Tibial nerve (tissue), 4 donors: ENCODE data around the gene LRP1. TPM values are rescaled to one million over a fixed set of nuclear protein-coding genes. Genes with fewer than 3 reads are reported as not detected.
A peak's percentile ranks its signal among the peaks of the same experiment; 100 is the strongest.

Experiments used
- DNase-seq, 2 donors: peaks; one replicate each; pipeline ENCODE4 v3.0.0-alpha.2; 2019; ENCODE audit warnings: low spot score in 2 of 2
- H3K27ac ChIP-seq, 4 donors: fragments of 200-600 bp; sonication (generic) in 3 of 4; one replicate each; pipeline ENCODE4 v1.5.1; 2017 to 2019; ENCODE audit warnings: mild to moderate bottlenecking in 1 of 4
- H3K27me3 ChIP-seq, 2 donors: fragments of 200-600 bp; sonication (generic) in 1 of 2; one replicate each; pipeline versions ENCODE4 v1.5.1 to v1.6.0; 2017 to 2019
- H3K36me3 ChIP-seq, 3 donors: fragments of 200-600 bp; sonication (generic); one replicate each; pipeline ENCODE4 v1.5.1; 2018 to 2019
- H3K4me1 ChIP-seq, 4 donors: fragments of 200-600 bp; sonication (generic) in 3 of 4; one replicate each; pipeline ENCODE4 v1.5.1; 2017 to 2019
- H3K4me3 ChIP-seq, 4 donors: fragments of 200-600 bp; sonication (generic) in 3 of 4; one replicate each; pipeline ENCODE4 v1.5.1; 2017 to 2019; ENCODE audit warnings: mild to moderate bottlenecking in 1 of 4, moderate library complexity in 1 of 4
- H3K9me3 ChIP-seq, 4 donors: fragments of 200-600 bp; sonication (generic) in 3 of 4; one replicate each; pipeline ENCODE4 v1.5.1; 2017 to 2019
- EP300 ChIP-seq, 2 donors: sonication (generic); formaldehyde crosslinking; IDR thresholded peaks; one replicate each; pipeline ENCODE4 v1.6.1; 2017; ENCODE audit warnings: antibody characterized with exemption in 2 of 2, mild to moderate bottlenecking in 1 of 2
- POLR2A ChIP-seq, 2 donors: fragments of 450-650 bp; IDR thresholded peaks; one replicate each; pipeline ENCODE4 v1.6.1; 2017; ENCODE audit warnings: antibody characterized with exemption in 2 of 2, mild to moderate bottlenecking in 2 of 2, moderate library complexity in 2 of 2
- WGBS, 2 donors: methylation state at CpG; one replicate each; pipeline ENCODE4 v1.1.5; 2018; 5-methylcytosine and 5-hydroxymethylcytosine counted together
- total RNA-seq, 4 donors: library from RNA; depleted of rRNA; stranded (reverse); fragments of >200 nt; gene quantifications; one replicate each; pipeline ENCODE4 v1.1.0, GENCODE V29; 2016
- TF ChIP-seq, protein P1 (sequence below), 5 experiments: fragments of 200-600 bp in 3 of 5; fragments of 450-650 bp in 2 of 5; sonication (generic) in 3 of 5; IDR thresholded peaks; one replicate each; pipeline ENCODE4 v1.5.1; 2016 to 2019; ENCODE audit warnings: antibody characterized with exemption in 5 of 5, mild to moderate bottlenecking in 3 of 5, moderate library complexity in 2 of 5

Gene LRP1
- total RNA-seq, 4 donors from 2014 or later = 410 to 653 (median 527) TPM

DNA sequence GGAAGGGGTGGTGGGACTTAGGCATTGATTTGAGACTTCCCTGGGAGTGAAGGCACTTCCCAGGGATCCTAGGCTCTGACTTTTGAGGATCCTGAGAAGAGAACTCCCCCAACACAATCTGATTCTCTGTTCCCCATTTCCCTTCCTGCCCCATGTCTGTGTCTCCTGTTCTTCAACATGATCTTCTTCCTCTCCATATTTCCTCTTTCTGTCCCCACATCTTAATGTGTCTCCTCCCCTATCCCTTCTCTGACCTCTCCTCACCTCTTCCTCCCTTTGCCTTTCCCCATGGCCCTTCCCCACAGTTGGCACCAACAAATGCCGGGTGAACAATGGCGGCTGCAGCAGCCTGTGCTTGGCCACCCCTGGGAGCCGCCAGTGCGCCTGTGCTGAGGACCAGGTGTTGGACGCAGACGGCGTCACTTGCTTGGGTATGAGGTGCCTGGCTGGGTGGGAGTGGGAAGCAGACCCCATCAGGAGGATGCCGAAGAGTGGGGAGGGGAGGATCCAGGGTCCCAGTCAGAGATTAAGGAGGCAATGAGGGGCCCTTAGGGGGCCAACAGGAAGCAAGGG lies 34.4 kb downstream of the LRP1 start:
- no peak overlapping the region for H3K4me3 ChIP-seq
- DNase-seq = no peak
- H3K36me3 ChIP-seq = peaks cover 9 to 96% (median 26%) of the 10 kb centered on the region in 3 donors
- H3K27me3 ChIP-seq = no peaks in the 10 kb centered on the region
- H3K27ac ChIP-seq = peak overlapping the region in 2 of 4 donors; percentile 8 to 50
- 86 to 93% methylated on average over 8 of the region's 8 CpGs for WGBS, 2 donors
- peak in 1 of 2 donors; percentile 52 for TF ChIP-seq EP300 (IDR thresholded peaks at IDR 0.05)
- TF ChIP-seq, protein P1, sequence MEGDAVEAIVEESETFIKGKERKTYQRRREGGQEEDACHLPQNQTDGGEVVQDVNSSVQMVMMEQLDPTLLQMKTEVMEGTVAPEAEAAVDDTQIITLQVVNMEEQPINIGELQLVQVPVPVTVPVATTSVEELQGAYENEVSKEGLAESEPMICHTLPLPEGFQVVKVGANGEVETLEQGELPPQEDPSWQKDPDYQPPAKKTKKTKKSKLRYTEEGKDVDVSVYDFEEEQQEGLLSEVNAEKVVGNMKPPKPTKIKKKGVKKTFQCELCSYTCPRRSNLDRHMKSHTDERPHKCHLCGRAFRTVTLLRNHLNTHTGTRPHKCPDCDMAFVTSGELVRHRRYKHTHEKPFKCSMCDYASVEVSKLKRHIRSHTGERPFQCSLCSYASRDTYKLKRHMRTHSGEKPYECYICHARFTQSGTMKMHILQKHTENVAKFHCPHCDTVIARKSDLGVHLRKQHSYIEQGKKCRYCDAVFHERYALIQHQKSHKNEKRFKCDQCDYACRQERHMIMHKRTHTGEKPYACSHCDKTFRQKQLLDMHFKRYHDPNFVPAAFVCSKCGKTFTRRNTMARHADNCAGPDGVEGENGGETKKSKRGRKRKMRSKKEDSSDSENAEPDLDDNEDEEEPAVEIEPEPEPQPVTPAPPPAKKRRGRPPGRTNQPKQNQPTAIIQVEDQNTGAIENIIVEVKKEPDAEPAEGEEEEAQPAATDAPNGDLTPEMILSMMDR (IDR thresholded peaks at IDR 0.05) = no peak
- H3K4me1 ChIP-seq = peaks cover 0 to 51% (median 20%) of the 10 kb centered on the region in 4 donors
- no peaks in the 10 kb centered on the region for H3K9me3 ChIP-seq

DNA sequence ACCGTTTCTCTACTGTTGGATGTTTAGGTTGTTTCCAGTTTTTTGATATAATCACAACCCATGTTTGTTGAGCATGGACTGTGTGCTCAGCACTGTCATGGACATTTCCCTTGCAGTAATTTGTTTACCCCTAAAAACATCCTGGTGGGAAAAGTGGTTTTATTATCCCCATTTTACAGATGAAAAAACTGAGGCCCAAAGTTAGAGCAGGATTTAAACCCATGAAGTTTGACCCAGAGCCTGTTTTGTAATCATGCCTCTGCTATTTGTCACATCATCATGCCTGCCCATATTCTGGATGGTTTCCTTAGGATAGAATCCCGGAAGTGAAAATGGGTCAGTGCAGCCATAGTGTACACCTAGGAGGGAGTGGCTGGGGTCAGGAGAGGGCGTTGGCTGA lies 36.2 kb downstream of the LRP1 start:
- no peak for TF ChIP-seq EP300 (IDR thresholded peaks at IDR 0.05)
- DNase-seq = no peak
- WGBS, 2 donors = 81 to 83% methylated on average over 3 of the region's 3 CpGs
- no peaks in the 10 kb centered on the region for H3K9me3 ChIP-seq
- no peaks in the 10 kb centered on the region for H3K27me3 ChIP-seq
- H3K4me3 ChIP-seq = no peak overlapping the region
- peak overlapping the region in 2 of 4 donors; percentile 4 to 10 for H3K27ac ChIP-seq
- peaks cover 9 to 100% (median 26%) of the 10 kb centered on the region in 3 donors for H3K36me3 ChIP-seq
- peaks cover 0 to 35% (median 6%) of the 10 kb centered on the region in 4 donors for H3K4me1 ChIP-seq

DNA sequence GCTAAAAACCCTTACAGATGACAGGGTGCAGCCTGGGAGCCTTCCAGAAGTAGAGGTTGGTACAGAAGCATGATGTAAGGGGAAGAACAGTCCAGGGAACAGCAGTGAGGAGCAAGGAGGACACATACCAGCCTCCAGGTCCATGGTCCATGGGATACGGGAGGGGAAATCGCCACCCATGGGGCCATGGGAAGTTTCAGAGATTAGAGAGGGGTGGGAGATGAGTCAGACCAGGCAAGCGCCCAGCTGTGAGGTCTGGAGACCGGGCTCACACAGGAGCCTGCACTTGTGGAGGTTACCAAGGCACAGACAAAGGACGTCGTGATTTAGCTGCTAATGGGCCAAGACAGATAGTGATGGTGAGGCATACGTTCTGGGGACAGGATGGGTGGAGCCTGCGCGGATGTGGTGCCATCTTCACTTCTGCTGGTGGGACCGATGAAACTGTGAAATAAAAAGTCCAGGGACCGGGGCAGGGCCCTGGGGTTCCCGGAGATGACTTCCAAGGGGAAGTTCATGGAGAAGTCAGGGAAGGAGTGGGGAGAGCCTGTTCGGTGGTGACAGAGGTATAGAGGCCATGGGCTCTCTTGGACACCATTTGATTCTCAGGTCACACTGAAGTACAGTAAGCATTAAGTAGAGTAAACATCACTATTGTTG lies 36.8 kb downstream of the LRP1 start:
- Histone ChIP-seq H3K4me1 (peaks cover 0 to 35% (median 1%) of the 10 kb centered on the region in 4 donors), H3K4me3 (no peak overlapping the region), H3K27ac (peak overlapping the region in 2 of 4 donors; percentile 4 to 21), H3K9me3 (no peaks in the 10 kb centered on the region), H3K36me3 (peaks cover 9 to 100% (median 23%) of the 10 kb centered on the region in 3 donors), H3K27me3 (no peaks in the 10 kb centered on the region)
- no peak for DNase-seq
- WGBS, 2 donors = 76 to 78% methylated on average over 13 of the region's 13 CpGs
- no peak for TF ChIP-seq POLR2A (IDR thresholded peaks at IDR 0.05)
- no peak for TF ChIP-seq EP300 (IDR thresholded peaks at IDR 0.05)
- TF ChIP-seq, protein P1 (IDR thresholded peaks at IDR 0.05) = no peak

DNA sequence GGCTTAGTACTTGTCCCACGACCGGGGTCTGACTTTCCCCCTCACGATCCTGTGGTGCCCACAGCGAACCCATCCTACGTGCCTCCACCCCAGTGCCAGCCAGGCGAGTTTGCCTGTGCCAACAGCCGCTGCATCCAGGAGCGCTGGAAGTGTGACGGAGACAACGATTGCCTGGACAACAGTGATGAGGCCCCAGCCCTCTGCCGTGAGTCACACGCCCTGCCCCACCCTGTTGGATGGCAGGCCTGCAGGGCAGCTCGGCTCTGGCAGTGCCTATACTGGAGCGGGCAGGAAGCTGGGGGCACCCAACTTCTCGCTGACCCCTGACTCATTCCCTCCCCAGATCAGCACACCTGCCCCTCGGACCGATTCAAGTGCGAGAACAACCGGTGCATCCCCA lies 37.5 kb downstream of the LRP1 start:
- 83% methylated on average over 19 of the region's 19 CpGs for WGBS, 2 donors

DNA sequence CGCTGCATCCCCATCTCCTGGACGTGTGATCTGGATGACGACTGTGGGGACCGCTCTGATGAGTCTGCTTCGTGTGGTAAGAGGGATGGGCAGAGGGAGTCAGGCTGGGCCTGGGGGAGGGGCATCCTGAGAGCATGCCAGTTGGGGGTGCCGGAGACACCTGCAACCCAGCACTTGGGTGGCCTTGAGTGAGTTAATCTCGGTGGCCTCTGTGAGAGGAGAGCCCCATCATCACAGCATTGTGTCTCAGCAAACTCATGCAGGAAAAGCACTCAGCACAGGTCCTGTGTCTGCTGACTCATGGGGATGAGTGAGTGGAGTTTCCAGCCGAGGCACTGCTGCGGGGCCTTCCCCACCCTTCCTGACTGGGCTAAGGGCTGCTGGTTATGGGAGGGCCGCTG lies 38.7 kb downstream of the LRP1 start:
- DNase-seq = no peak
- Histone ChIP-seq H3K36me3 (peaks cover 7 to 100% (median 15%) of the 10 kb centered on the region in 3 donors), H3K27ac (peak overlapping the region in 2 of 4 donors; percentile 16 to 21), H3K4me1 (peaks cover 0 to 35% (median 0%) of the 10 kb centered on the region in 4 donors), H3K9me3 (no peaks in the 10 kb centered on the region), H3K4me3 (no peak overlapping the region), H3K27me3 (no peaks in the 10 kb centered on the region)
- 58 to 75% methylated on average over 9 to 10 of the region's 10 CpGs for WGBS, 2 donors
- TF ChIP-seq POLR2A (IDR thresholded peaks at IDR 0.05) (no peak), EP300 (IDR thresholded peaks at IDR 0.05) (no peak)
- TF ChIP-seq, protein P1 (IDR thresholded peaks at IDR 0.05) = no peak

More for the DNA sequence above, 37.5 kb downstream of the LRP1 start:
- Histone ChIP-seq H3K9me3 (no peaks in the 10 kb centered on the region), H3K4me1 (peaks cover 0 to 34% (median 0%) of the 10 kb centered on the region in 4 donors), H3K27ac (peak overlapping the region in 1 of 4 donors; percentile 21), H3K27me3 (no peaks in the 10 kb centered on the region), H3K36me3 (peaks cover 9 to 100% (median 21%) of the 10 kb centered on the region in 3 donors), H3K4me3 (no peak overlapping the region)
- no peak for DNase-seq
- TF ChIP-seq EP300 (IDR thresholded peaks at IDR 0.05) (no peak), POLR2A (IDR thresholded peaks at IDR 0.05) (no peak)
- TF ChIP-seq, protein P1 (IDR thresholded peaks at IDR 0.05) = no peak
